Measurements from ENCODE around the gene ASIC4. TPM values are rescaled to one million over a fixed set of nuclear protein-coding genes. Genes with fewer than 3 reads are reported as not detected.
A peak's percentile ranks its signal among the peaks of the same experiment; 100 is the strongest.

Gene ASIC4
- 0.49 TPM for total RNA-seq

GRCh38 chr2:219514196-219514761 is at the start of gene ASIC4:
Gene ASIC4, plus strand, starts transcription at chr2:219514482. Its CDS starts 243 bp downstream, at chr2:219514725.
- peak; percentile 9 for DNase-seq

GRCh38 chr2:219465659-219466561 is 48.4 kb upstream of the ASIC4 start:
- no peak for DNase-seq

DNA sequence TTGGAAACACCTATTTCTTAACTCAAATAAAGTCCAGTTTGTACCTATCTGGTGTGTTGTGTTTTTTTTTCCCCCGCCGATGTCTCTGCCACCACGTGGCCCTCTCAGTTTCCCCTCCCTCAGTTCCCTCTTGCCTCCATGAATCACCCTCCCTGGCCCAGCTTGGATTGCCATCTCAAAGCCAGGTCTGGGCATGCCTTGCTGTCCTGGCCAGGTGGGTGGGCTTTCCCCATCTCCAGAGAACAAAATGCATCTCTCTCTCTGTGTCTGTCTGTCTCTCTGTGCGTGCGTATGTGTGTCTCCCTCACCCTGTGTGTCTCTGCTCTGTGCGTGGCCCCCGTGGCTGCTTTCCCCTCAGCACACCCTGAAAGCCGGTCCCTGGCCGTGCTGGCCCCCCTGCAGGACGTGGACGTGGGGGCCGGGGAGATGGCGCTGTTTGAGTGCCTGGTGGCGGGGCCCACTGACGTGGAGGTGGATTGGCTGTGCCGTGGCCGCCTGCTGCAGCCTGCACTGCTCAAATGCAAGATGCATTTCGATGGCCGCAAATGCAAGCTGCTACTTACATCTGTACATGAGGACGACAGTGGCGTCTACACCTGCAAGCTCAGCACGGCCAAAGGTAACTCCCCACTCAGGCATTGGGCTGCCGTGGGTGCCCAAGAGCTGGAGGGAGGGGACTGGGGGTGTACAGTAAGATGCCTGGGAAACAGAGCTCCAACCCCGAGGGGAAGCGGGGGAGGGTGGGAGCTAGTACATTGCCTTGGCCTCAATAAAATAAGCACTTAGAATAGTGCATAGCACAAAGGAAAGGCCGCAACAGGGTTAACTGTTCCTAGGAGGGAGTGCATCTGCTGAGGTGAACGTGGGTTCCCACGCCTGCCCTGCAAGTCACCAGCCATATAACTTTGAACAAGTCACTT is 47.2 kb upstream of the ASIC4 start:
- no peak for DNase-seq

GRCh38 chr2:219467736-219468075 is 46.6 kb upstream of the ASIC4 start:
- no peak for DNase-seq

GRCh38 chr2:219468410-219469185 is 45.7 kb upstream of the ASIC4 start:
- no peak for DNase-seq

DNA sequence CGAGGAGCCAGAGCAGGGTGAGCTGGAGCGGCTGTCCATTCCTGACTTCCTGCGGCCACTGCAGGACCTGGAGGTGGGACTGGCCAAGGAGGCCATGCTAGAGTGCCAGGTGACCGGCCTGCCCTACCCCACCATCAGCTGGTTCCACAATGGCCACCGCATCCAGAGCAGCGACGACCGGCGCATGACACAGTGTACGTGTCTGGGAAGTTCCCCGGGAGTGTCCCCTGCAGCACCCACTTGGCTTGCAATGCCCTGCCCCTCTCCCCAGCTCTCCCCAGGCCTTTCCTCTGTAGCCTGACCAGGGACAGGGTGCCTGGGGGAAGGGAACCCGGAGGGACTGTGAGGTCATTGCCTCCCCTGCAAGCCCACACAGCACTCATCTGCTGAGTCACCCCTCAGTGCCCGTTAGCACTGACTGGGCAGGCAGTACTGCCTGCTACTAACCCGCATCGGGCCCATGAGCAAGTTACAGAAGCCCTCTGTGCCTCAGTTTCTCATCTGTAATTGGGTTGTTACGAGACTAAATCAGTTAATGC is 45.0 kb upstream of the ASIC4 start:
- no peak for DNase-seq

DNA sequence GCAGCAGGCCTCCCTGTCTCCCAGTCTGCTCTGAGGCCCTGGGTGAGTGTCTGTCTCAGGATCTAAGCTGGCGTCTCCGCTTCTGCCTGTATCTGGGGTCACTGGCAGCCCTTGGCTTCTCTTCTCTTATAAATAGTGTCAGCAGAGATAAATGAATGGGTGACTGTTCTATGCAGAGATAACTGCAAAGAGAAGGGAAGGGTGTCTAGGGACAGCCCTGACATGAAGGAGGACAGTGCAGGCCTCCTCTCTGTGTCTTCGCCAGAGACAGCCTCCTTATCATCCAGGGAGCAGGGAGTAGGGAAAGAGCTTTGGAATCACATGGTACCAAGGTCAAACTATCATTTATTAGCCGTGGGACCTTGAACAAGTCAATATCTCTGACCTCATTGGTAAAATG is 43.9 kb upstream of the ASIC4 start:
- no peak for DNase-seq

- DNase-seq = no peak
Observed at GRCh38 chr2:219471476-219472371, 42.6 kb upstream of the ASIC4 start.

- DNase-seq = no peak
Observed at GRCh38 chr2:219472629-219473187, 41.6 kb upstream of the ASIC4 start.

- no peak for DNase-seq
Observed at GRCh38 chr2:219473511-219473910, 40.8 kb upstream of the ASIC4 start.

- no peak for DNase-seq
Observed at GRCh38 chr2:219474285-219475060, 39.8 kb upstream of the ASIC4 start.

DNA sequence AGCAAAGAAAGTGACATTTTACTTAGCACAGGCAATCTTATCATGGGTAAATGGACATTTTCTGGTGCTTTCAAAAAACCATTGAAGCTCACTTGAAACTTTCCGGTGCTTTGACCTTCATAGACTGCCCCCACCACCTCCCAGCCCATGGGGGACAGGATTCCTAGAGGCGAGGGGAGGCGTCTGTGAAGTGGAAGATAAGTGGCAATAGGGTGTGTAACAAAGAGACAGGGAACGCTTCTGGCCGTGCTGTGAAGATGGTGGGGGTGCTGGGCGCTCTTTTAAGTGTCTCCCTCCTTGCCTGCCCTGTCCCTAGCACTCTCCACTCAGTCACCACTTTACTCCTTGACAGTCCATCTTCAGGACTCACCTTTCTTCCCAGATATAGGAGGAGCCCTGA is 39.0 kb upstream of the ASIC4 start:
- DNase-seq = no peak

GRCh38 chr2:219475697-219476651 is 38.3 kb upstream of the ASIC4 start:
- peak; percentile 28 for DNase-seq

- DNase-seq = no peak
Observed at GRCh38 chr2:219476652-219477151, 37.6 kb upstream of the ASIC4 start.

- DNase-seq = no peak
Observed at GRCh38 chr2:219477179-219477578, 37.1 kb upstream of the ASIC4 start.

- no peak for DNase-seq
Observed at GRCh38 chr2:219477815-219478214, 36.5 kb upstream of the ASIC4 start.

DNA sequence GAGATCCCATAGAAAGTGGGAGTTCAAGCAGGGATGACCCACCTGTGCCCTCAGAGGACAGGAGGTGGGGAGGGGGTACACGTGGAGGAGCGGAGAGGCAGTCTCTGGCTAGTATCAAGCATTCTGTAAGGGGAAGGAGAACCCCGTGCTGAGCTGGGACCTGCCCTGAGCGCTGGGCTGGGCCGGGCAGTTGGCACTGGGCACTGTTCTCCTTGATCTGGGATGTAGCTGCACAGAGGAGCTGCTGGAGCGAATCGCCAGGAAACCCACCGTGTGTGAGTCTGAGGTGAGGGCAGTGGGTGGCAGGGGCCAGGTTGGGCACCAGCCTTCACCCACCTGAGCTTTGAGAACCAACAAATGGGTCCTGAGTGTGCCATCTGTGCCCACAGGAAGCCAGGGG is 35.4 kb upstream of the ASIC4 start:
- DNase-seq = no peak

- no peak for DNase-seq
Observed at GRCh38 chr2:219480004-219480403, 34.3 kb upstream of the ASIC4 start.
